CD4-positive, alpha-beta T cell treated with Interleukin-4 for 1 hour (primary cell): ENCODE measurements around the gene SYMPK.

Experiments used
- DNase-seq, 2 donors: peaks; one replicate each; pipeline ENCODE4 v3.0.0-alpha.2; 2020 to 2022

Gene SYMPK

DNA sequence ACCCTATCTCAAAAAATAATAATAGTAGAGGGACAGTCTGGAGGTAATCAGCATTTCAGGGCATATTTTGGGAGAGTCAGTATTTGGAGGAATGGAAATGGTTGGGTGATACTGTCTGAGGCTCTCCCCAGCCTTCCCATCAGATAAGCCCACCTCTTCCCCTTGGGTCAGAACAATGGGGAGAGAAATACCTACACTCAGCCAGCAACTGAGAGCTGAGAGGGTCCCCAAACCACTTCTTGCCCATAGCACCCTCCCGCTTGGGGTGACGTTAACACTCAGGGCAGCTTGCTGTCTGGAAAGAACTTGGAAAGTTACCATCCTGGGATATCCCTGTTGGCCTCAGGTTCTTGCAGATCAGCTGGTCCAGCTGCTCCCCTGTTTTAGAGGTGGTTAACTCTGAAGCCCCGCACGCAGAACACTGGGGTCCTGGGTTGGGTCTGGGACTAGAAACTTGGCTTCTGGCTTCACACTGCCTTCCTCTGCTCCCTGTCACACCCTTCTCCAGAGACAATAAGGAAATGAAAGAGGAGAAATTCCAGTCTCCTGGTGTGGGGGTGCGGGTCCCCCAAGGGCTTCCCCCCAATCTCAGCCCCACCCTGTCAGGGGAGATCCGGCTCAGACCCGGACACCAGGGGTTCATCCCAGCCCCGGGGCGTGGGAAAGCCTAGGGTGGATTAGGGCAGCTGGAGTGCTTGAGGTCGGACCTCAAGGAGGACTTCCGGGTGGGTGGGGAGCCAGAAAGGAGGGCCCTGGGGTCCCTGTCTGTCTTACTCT lies 3.6 kb upstream of the SYMPK start:
- DNase-seq = no peak

DNA sequence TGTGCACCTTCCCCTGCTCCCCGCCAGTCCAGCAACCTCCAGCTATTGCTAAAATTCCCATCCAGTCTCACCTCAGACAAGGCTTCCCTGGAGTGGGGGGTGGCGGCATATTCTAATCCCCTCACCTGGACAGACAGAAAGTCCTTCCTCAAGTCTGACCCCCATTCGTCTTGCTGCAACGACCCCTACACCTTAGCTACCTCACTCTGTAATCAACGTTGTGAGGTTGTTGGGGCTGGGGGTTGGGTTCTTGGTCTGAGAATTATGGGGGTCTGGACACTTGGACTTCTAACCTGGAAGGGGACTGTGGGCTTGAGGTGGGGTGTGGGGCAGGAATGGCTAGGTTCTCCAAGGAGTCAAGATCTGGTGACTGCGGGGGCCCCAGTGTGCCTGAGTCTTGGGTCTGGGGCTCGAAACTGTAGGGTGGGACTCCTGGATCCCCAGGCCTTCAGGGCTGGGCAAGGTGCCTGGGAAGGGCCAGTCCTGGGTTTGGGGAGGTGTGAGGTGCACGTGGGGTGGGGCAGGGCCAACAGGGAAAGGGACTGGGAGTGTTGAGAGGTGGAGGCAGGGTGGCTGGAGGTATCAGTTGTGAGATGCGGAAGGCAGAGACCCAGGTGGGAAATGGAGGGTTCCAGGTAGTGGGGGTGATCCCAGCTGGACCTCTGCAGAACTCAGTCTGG lies 2.5 kb upstream of the SYMPK start:
- DNase-seq = no peak

DNA sequence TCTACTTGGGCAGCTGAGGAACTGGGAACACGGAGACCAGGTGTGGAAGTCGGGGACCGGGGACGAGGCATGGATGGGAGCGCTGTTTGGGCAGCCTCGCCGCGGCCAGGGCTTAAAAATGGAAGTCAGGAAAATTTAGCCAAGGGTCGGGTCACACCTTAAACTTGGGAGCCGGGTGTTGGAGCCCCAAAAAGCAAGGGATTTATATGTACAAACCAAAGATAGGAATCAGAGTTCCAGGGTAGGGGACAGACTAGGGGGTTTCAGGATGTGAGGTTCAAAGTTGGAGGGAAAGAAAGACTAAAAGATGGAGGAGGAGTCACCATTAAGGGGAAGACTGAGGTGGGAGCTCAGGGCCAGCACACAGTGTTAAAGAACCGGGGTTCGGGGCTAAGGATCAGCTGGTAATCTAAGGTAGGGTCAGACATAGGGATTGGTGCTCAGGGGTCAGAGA lies 1.7 kb upstream of the SYMPK start:
- no peak for DNase-seq

DNA sequence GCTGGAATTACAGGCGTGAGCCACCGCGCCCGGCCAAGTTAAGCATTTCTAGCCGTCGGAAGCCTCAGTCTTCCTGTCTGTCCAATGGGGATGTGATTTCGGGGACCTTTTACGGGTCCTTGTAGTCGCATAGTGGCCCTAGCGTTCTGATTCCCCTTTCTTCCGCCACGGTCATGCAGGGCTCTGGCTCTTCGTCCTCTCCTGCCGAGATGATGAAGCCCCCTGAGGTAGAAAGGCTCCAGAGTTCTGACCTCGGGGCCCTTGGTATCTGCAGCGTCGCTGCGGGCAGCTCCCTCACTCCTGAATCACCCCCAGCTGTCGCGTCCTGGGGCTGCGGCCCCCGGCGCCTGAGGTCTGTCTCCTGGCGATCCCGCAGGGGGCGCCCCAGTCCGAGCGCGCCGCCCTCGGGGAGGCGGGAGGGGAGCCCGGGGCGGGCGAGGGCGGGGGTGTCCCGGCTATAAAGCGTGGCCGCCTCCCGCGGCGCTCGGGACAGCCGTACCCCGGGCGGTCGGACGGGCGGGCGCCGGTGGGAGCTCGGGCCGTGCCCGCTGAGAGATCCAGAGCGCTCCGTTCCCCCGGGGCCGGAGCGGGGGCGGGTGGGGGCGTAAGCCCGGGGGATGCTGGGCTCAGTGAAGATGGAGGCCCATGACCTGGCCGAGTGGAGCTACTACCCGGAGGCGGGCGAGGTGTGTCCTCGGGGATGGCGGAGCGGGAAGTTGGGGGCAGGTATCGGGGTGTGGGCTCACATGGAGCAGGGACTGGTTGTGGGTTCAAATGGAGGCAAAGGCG lies 1.1 kb upstream of the SYMPK start, which contains the start of gene FOXA3:
Gene FOXA3, plus strand, starts transcription at position 487 of the 789 bp plus-strand sequence. Its CDS starts 131 bp downstream, at position 618.
- peak; percentile 55 to 62 for DNase-seq

DNA sequence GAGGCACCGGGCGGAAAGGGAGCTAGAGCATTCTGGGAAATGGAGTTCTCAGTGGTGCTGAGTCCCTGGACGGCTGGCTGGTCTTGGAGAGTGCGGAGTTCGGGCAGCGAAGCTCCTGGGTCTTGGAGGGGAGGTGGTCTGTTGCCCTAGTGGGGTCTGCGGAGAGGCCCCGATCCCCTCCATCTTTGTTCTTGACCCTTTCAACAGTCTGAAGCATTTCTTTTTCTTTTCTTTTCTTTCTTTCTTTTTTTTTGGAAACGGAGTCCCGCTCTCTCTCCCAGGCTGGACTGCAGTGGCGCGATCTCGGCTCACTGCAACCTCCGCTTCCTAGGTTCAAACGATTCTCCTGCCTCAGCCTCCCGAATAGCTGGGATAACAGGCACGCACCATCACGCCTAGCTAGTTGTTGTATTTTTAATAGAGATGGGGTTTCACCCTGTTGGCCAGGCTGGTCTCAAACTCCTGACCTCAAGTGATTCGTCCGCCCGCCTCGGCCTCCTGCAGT lies 440 bp upstream of the SYMPK start:
- DNase-seq = no peak

DNA sequence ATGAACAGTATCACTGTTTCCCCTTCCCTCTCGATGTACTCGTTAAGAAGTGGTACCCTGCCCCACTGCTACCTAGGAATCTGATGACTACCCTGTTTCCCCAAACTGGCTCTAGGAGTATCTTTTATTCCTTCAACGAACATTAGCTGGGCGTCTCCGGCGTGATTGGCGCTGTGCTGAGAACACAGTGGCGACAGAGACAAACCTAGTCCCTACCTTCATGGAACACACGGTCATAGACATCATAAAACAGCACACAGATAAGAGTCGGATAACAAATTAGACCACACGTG lies 730 bp downstream of the SYMPK start:
- DNase-seq = no peak

DNA sequence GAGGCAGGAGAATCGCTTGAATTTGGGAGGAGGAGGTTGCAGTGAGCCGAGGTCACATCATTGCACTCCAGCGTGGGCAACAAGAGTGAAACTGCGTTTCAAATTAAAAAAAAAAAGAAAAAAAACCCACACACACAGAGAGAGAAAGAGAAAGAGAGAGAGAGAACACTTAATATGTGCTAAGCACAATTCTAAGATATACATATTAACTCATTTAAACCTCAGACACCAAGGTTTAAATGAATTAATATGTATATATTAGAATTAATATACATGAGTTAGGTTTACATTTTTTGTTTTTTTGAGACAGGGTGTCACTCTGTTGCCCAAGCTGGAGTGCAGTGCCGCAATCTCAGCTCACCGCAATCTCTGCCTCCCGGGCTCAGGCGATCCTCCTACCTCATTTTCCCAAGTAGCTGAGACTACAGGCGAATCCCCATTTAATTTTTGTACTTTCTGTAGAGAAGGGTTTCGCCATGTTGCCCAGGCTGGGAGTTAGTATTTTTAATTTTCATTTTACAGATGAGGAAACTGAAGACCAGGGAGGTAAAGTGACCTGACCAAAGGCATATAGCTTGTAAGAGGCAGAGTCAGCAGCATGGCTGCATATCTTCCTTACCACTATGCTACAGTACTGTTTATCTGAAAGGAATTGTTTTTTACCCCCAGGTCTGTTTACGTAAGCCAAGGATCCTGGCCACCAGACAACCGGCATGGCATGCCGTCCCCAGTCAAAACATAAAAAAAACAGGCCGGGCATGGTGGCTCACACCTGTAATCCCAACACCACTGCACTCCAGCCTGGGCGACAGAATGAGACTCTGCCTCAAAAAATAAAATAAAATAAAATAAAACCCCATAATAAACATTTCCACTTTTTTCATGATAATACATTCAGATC lies 2.3 kb downstream of the SYMPK start:
- no peak for DNase-seq

DNA sequence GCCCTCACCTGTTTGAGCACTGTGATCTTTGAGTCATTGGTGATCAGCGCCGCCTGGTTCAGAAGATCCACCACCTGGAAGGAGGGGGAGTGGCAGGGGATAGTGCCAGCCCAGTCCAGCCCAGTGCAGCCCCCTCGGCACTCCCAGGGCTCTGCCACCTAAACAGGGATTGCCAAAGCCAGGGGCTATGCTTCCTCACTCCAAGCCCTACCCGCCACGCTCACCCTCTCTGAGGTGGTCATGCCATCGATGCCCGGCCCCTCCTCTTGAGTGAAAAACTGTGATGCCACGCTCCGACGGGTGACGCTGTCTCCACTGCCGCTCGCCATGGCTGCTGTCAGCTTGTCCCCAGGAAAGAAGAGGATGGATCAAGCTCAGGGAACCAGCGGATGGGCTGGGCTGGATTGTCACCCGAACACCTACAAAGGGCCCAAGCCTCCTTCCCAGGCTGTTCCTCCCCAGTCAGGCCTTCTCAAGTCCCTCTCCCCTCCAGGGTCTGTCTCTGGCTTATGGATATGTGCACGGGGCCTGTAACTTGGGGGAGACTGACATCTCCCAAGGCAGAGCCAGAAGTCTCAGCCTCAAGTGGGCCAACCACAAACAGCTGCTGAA lies 8.7 kb downstream of the SYMPK start:
- no peak for DNase-seq

DNA sequence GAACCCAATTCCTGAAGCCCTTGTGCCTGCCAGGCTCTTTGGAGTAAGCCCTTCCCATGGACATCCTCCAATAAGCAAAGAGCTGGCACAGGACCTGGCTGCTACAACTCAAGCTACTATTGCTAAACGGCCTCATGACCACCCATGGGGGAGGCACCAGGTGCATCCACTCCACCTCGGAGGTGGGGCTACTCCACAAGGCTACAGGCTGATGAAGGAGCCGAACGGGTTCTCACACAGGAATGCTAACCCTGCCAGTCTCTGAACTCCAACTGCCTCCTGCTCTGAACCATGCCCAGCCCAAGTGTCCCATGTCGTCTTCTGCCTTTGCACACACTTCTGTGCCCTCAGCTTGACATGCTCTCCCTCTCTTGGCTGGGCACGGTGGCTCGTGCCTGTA lies 10.0 kb downstream of the SYMPK start:
- DNase-seq = no peak

DNA sequence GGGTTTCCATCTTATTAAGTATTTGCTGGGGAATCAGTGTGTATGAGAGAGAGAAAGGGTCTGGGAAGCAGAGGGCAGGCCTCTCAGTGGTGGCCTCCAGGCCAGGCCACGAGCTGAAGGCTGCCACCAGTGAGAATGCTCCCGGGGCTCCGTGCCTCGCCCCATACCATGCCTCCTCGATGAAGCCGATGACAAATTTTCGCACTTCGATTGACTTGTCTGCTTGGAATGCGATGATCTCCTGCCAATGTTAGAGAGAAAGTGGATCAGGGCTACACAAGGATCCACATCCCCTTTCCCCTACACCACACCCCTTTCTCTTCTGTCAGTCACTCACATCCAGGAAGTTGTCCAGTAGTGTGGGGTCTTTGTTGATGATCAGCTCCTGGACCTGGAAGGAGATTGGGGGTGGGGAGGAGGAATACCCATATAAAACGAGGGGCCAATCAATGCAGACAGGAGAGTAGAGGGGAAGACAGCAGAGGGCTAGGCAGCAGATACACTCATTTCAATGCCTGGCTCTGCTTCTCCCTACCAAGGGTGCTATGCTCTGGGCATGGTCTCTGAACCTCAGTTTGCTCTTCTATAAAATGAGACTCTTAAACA lies 10.7 kb downstream of the SYMPK start:
- DNase-seq = no peak

DNA sequence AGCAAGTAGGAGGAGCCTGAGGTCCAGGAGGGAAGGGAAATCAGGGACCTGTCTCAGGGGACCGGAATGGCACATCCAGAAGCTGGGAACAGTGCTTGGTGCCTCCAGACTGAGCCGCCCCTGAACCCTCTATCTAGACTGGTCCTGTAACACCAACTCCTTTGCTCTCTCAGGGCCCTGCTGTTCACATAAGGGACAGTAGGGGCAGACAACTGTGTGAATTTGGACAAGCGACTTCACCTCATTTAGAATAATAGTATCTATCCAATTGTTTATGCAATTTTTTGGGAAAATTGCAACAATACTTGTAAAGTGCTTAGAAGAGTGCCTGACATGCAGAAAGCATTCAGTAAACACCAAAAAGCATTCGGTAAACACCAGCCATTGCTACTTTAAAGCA lies 14.0 kb downstream of the SYMPK start:
- no peak for DNase-seq

DNA sequence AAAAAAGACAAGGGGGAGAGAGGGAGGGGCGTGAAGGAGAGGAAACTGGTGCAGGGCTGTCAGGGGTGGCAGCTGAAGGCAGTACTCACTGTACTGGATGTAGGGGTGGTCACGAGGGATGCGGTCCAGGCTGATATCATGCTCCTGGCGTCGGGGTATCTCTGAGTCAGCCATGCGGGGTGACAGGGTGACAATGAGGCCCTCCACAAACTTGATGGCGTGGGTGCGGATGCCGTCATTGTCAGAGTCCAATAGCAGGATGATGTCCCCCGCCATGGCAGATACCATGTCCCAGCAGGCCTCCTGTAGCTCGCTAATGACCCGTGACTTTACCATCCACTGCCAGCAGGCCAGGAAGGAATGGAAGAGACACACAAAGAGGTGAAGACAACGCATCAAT lies 15.3 kb downstream of the SYMPK start:
- DNase-seq = no peak

DNA sequence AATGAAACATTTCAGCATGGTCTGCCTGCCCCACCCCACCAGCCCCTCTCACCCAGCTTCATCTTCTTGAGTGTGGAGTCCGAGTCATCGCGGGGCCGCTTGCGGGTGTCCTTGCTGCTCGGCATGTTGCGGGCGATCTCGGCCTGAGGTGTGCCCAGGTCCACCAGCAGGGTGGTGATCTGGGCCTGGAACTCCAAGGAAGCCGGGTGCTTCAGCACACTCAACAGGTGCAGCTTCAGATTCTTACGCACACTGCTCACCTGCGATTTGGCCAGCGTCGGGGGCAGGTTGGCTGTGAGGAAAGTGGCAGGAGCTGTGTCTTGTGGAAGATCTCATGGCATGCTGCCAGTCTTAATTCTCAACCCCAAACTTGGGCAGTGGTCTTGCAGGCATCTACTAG lies 20.7 kb downstream of the SYMPK start:
- DNase-seq = no peak

DNA sequence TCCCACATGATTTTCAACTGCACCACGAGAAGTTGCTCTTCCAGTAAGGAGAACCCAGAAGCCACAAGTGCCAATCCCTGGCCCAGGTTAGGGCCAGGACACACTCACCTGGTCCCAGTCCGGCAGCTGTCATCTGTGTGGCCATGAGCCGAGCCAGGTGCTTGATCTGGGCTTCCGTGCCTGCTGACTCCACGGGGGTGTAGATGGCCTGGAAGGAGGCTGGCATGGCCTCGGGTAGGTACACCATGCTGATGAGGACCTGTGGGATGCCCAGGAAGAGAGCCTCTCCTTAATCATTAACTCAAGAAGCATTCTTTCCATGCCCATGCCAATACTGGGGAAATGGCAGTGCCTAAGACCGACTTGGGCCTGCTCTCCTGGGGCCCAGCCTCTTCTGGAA lies 28.0 kb downstream of the SYMPK start:
- no peak for DNase-seq

DNA sequence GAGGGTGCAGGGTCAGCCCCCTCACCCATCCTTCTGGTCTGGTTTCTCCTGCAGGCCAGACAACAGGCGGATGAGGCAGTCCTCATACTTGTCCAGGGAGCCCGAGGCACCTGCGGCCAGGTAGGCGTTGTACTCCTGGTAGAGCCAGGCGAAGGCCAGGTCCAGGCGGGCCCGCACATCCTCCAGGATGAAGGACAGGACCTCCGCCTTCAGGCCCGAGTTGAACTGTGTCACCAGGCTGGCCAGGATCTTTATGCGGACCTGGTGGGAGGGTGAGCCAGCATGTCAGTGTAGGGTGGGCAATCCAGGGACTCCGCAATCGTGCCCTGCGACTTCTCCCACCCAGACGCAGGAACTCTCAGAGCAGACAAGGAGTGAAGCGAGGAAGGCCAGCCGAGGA lies 34.0 kb downstream of the SYMPK start:
- no peak for DNase-seq

DNA sequence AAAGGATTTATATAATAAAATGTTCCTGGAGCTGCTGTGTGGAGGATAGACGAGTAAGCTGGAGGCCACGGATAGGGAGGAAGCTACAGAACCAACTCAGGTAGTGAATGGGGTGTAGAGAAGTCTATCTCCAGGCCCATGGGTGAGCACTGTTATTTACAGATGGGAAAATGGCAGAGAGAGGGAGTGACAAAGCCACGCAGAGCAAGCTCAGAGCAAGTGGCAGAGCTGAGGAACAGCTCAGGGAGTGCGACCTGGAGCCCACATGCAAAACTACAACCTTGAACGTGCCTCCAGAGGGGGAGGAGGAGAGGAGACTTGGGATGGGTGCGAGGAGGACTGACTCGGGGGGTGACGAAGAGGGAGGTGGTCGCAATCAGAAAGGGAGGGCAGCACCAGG lies 34.4 kb downstream of the SYMPK start:
- no peak for DNase-seq

DNA sequence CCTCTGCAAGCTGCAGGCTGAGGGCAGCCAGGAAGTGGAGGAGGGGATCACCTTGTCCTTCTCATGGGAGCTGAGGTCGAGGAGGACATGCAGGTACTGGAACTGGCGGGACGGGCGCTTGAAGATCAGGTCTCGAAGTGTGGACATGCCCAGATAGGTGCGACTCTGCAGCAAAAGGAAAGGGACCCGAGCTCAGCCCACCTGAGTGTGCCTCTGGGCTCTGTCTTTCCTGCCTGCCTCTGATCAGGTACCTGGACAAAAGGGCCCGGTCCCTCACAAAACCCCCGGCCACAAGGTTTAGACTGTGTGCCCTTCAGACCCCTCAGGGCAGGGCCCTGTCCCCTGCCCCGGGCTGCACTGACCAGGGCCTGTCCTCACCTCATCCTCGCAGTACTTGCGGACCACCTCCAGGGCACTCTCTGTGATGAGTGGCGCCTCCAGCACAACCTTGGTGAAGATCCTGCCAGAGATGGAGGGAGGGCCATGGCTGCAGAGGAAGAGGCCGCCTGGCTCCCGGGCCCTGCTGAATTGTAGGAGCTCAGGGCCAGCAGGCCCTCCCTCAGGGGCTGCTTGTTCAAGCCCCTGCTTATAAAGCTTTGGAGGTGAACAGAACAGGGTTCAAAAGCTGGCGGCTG lies 35.4 kb downstream of the SYMPK start:
- DNase-seq = no peak

DNA sequence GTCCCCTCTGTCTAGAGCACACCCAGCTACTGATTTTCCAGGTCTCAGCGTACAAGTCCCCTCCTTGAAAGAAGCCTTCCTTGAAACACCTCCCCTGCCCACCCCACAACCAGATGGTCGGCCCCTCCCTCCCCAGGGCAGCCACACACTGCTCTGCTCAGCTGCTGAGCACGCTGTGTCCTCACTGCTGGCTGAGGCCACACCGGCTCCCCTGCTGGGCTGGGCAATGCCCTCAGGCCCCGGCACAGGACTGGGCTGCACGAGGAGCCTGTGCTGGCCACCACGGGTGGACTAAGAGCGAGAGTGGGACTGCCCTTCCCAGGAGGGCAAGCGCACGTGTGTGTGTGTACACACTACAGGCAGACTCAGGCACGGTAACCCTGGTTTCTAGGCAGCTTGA lies 36.0 kb downstream of the SYMPK start:
- DNase-seq = no peak

DNA sequence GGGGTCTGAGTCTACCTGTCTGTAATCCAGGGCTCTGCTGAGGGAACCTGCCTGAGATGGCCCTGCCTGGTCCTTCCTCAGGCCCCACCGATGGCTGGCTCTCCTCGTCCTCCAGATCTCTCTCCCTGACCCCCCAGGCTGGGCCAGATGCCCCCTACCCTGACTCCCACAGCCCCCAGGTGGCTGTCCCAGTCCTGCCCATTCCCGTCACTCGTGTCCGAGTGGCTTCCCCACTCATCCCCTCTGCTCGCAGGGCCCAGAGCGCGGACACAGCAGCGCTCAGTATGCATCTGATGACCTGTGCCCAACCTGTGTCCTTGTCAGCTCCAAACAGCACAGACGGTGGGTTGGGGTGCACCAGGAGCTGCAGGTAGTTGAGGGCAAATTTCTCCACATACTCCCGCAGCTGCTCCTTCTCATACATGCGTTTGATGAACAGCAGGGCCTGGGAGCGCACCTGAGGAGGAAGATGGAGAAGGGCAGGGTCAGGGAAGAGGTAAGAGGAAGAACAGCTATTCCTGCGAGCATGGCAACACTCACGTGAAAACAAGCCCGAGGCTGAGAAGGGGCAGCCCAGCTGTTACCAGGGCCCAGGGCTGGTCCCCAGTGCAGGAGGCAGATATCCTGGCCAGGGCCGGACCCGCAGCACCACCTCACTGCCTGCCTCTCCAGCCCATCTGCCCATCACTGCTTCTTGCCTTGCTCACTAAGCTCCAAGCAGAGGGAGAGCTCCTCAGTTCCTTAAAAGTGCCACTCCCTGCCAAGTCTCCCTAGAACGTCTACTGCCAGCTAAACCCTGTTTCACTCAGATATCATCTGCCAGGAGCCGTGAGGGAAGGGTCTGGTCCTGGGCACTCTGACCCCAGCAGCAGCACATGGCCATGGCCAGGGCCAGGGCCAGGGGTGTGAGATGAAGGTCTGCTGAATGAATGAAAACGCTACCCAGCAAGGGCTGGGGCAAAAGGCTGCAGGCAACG lies 36.7 kb downstream of the SYMPK start:
- DNase-seq = no peak

DNA sequence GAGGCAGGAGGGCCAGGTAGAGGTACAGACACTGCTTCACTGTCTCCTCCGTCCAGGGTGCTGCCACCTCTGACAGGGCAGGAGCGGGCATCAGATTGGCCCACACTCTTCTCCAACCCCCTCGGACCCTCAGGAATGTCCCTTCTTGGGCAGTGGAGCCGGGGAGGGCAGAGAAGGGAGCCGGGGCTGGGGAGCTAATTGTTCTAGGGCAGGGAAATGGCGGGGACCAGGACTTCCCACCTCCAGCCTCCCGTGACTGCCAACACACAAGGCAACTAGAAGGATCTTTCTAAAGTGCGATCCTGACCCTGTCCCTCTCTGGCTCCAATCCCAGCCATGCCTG lies 37.7 kb downstream of the SYMPK start:
- DNase-seq = no peak
